Activated CD4-positive, CD25-positive, alpha-beta regulatory T cell treated with anti-CD3 and anti-CD28 coated beads, Interleukin-2, amount 50 U/mL, for 24 hours (primary cell): Measurements from ENCODE around the gene EML5.

Experiments
- ATAC-seq, 2 donors: fragments of 150-1000 bp; cut with Tn5 transposase; one replicate each; pipeline ENCODE4 v1.10.0; 2021; ENCODE audit warnings: mild to moderate bottlenecking in 1 of 2, moderate library complexity in 1 of 2

The EML5 gene

GRCh38 chr14:88799522-88799921, 6.8 kb upstream of the EML5 start:
- no peak for ATAC-seq

- no peak for ATAC-seq
These were observed 5.4 kb upstream of the EML5 start for GRCh38 chr14:88798156-88798555.

- ATAC-seq: no peak
These were observed 489 bp upstream of the EML5 start for GRCh38 chr14:88793259-88793625.

- no peak for ATAC-seq
These were observed 902 bp downstream of the EML5 start for GRCh38 chr14:88791629-88792472.

GRCh38 chr14:88791252-88791621, 1.5 kb downstream of the EML5 start:
- no peak for ATAC-seq

- ATAC-seq: no peak
These were observed 2.1 kb downstream of the EML5 start for GRCh38 chr14:88790501-88791251.

- ATAC-seq: peak; percentile 56 to 66
These were observed 3.2 kb downstream of the EML5 start for GRCh38 chr14:88789573-88789972.

- ATAC-seq: no peak
These were observed 6.0 kb downstream of the EML5 start for GRCh38 chr14:88786715-88787114.

GRCh38 chr14:88785911-88786310, 6.8 kb downstream of the EML5 start:
- ATAC-seq: no peak

- ATAC-seq: no peak
These were observed 17.2 kb downstream of the EML5 start for GRCh38 chr14:88775532-88775931.

GRCh38 chr14:88770736-88771135, 22.0 kb downstream of the EML5 start:
- ATAC-seq: no peak

GRCh38 chr14:88765130-88765529, 27.6 kb downstream of the EML5 start:
- ATAC-seq: no peak

GRCh38 chr14:88753873-88754272, 38.9 kb downstream of the EML5 start:
- no peak for ATAC-seq

GRCh38 chr14:88750945-88751344, 41.8 kb downstream of the EML5 start:
- no peak for ATAC-seq

GRCh38 chr14:88750413-88750812, 42.3 kb downstream of the EML5 start:
- ATAC-seq: no peak

GRCh38 chr14:88749139-88749538, 43.6 kb downstream of the EML5 start:
- ATAC-seq: no peak

GRCh38 chr14:88748288-88748687, 44.5 kb downstream of the EML5 start:
- ATAC-seq: no peak

- ATAC-seq: no peak
These were observed 46.7 kb downstream of the EML5 start for GRCh38 chr14:88746052-88746451.

- no peak for ATAC-seq
These were observed 55.5 kb downstream of the EML5 start for GRCh38 chr14:88737245-88737644.

- ATAC-seq: no peak
These were observed 59.6 kb downstream of the EML5 start for GRCh38 chr14:88733121-88733520.

GRCh38 chr14:88729159-88729558, 63.6 kb downstream of the EML5 start:
- ATAC-seq: no peak

- ATAC-seq: no peak
These were observed 65.7 kb downstream of the EML5 start for GRCh38 chr14:88727057-88727456.

- ATAC-seq: no peak
These were observed 82.0 kb downstream of the EML5 start for GRCh38 chr14:88710709-88711108.

GRCh38 chr14:88707088-88707487, 85.7 kb downstream of the EML5 start:
- ATAC-seq: no peak
